ENCODE data around the gene SPTLC2. TPM values are rescaled to one million over a fixed set of nuclear protein-coding genes. Genes with fewer than 3 reads are reported as not detected.

The SPTLC2 gene
- total and polyA plus RNA-seq, 2 of the 13 experiments (the other 11 are each of a cell fraction or from before 2014, with no cell fraction given): 17.4 to 17.5 TPM

DNA sequence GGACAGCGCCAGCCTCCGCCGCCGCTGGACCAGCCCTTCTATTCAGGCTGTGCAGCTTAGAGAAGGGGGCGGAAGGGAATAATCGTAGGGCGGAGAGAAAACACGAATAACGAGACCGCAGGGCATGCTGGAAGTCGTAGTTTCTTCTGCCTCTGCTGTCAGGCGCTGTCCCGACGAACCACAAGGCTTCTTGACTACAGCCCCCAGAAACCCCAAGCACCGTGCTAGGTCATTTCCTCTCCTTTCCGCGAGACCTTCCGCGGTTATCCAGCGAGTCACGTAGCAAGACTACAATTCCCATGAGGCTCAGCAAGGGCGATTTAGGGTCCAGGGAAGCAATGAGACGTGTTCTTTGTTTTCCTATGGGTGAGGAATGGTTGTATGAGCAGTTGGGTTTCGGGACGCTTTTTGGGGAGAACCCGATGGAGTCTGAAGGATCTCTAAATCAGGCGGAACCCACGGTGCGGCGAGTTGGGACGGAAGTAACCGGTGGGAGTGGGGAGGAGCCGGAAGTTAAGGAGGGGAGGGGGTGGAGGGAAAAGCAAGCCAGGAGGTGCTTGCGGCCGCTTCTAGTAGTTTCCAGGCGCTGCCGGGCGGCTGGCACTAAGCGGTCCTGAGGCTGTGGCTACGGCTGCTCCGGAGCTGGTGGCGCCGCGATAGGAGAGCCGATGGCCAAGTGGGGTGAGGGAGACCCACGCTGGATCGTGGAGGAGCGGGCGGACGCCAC, 158.8 kb downstream of the SPTLC2 start, which contains the start of the genes AHSA1 and VIPAS39 (continued):
- TF ChIP-seq ZHX2 (IDR thresholded peaks at IDR 0.05; ENCODE audit: low read depth): peak; percentile 57; the same call in 1 of the 2 replicates
- TF ChIP-seq ZHX2 (CRISPR knock-in tag; IDR thresholded peaks at IDR 0.05; ENCODE audit: borderline replicate concordance): no peak
- 0 out of 2 replicates have a peak, but pooled peaks have one; percentile 40 for TF ChIP-seq BRD4 (CRISPR knock-in tag; IDR thresholded peaks at IDR 0.05)
- TF ChIP-seq ZNF614 (CRISPR knock-in tag; IDR thresholded peaks at IDR 0.05; ENCODE audit: borderline replicate concordance): 0 out of 2 replicates have a peak, but pooled peaks have one; percentile 19
- TF ChIP-seq KMT2B (CRISPR knock-in tag; IDR thresholded peaks at IDR 0.05): peak; percentile 32; the same call in 1 of the 2 replicates
- no peak for TF ChIP-seq ZNF850 (CRISPR knock-in tag; conservative IDR thresholded peaks at IDR 0.05)
- TF ChIP-seq, protein P1, sequence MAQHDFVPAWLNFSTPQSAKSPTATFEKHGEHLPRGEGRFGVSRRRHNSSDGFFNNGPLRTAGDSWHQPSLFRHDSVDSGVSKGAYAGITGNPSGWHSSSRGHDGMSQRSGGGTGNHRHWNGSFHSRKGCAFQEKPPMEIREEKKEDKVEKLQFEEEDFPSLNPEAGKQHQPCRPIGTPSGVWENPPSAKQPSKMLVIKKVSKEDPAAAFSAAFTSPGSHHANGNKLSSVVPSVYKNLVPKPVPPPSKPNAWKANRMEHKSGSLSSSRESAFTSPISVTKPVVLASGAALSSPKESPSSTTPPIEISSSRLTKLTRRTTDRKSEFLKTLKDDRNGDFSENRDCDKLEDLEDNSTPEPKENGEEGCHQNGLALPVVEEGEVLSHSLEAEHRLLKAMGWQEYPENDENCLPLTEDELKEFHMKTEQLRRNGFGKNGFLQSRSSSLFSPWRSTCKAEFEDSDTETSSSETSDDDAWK (CRISPR knock-in tag; IDR thresholded peaks at IDR 0.05): no peak
- TF ChIP-seq PHF8 (CRISPR knock-in tag; IDR thresholded peaks at IDR 0.05): peak; percentile 89
- 0 out of 2 replicates have a peak, but pooled peaks have one; percentile 41 for TF ChIP-seq ZNF317 (CRISPR knock-in tag; IDR thresholded peaks at IDR 0.05)
- peak; percentile 90 for TF ChIP-seq CREB1 (IDR thresholded peaks at IDR 0.05)
- peak; percentile 98 for TF ChIP-seq CREB1 (CRISPR knock-in tag; IDR thresholded peaks at IDR 0.05)
- TF ChIP-seq PCBP1 (IDR thresholded peaks at IDR 0.05; ENCODE audit: borderline replicate concordance, low read depth, low read length): peak; percentile 67; the same call in 1 of the 2 replicates
- TF ChIP-seq, protein P2, sequence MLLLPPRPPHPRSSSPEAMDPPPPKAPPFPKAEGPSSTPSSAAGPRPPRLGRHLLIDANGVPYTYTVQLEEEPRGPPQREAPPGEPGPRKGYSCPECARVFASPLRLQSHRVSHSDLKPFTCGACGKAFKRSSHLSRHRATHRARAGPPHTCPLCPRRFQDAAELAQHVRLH (CRISPR knock-in tag; IDR thresholded peaks at IDR 0.05; ENCODE audit: borderline replicate concordance, low read depth): 0 out of 2 replicates have a peak, but pooled peaks have one; percentile 14
- TF ChIP-seq, protein P3, sequence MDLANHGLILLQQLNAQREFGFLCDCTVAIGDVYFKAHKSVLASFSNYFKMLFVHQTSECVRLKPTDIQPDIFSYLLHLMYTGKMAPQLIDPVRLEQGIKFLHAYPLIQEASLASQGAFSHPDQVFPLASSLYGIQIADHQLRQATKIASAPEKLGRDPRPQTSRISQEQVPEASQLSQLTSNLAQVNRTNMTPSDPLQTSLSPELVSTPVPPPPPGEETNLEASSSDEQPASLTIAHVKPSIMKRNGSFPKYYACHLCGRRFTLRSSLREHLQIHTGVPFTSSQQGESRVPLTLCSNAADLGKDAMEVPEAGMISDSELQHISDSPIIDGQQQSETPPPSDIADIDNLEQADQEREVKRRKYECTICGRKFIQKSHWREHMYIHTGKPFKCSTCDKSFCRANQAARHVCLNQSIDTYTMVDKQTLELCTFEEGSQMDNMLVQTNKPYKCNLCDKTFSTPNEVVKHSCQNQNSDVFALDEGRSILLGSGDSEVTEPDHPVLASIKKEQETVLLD (CRISPR knock-in tag; IDR thresholded peaks at IDR 0.05; ENCODE audit: low read depth): no peak
- 0 out of 2 replicates have a peak, but pooled peaks have one; percentile 51 for TF ChIP-seq ZNF224 (CRISPR knock-in tag; IDR thresholded peaks at IDR 0.05)
- peak; percentile 4; the same call in 1 of the 2 replicates for TF ChIP-seq ZNF124 (CRISPR knock-in tag; IDR thresholded peaks at IDR 0.05)
- TF ChIP-seq STAG1 (CRISPR knock-in tag; IDR thresholded peaks at IDR 0.05): no peak; the same call in 1 of the 2 replicates
- TF ChIP-seq, protein P4, sequence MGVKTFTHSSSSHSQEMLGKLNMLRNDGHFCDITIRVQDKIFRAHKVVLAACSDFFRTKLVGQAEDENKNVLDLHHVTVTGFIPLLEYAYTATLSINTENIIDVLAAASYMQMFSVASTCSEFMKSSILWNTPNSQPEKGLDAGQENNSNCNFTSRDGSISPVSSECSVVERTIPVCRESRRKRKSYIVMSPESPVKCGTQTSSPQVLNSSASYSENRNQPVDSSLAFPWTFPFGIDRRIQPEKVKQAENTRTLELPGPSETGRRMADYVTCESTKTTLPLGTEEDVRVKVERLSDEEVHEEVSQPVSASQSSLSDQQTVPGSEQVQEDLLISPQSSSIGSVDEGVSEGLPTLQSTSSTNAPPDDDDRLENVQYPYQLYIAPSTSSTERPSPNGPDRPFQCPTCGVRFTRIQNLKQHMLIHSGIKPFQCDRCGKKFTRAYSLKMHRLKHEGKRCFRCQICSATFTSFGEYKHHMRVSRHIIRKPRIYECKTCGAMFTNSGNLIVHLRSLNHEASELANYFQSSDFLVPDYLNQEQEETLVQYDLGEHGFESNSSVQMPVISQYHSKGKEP (CRISPR knock-in tag; IDR thresholded peaks at IDR 0.05): 0 out of 2 replicates have a peak, but pooled peaks have one; percentile 65
